GM10847 (cell line): Measurements from ENCODE around the gene HMOX1.

Experiments used
- POLR2A ChIP-seq: IDR thresholded peaks from 2 replicates; pipeline ENCODE4 v1.6.1; 2011; ENCODE audit not compliant: insufficient read length; ENCODE audit errors: extremely low read depth

HMOX1 gene

DNA sequence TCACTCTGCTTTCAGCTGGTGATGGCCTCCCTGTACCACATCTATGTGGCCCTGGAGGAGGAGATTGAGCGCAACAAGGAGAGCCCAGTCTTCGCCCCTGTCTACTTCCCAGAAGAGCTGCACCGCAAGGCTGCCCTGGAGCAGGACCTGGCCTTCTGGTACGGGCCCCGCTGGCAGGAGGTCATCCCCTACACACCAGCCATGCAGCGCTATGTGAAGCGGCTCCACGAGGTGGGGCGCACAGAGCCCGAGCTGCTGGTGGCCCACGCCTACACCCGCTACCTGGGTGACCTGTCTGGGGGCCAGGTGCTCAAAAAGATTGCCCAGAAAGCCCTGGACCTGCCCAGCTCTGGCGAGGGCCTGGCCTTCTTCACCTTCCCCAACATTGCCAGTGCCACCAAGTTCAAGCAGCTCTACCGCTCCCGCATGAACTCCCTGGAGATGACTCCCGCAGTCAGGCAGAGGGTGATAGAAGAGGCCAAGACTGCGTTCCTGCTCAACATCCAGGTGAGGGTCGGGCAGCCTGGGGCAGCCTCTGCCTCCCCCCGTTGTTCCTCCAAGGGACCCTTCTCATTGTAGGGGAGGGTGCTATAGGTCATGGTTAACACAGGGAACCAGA lies 5.9 kb downstream of the HMOX1 start:
- no peak for TF ChIP-seq POLR2A

DNA sequence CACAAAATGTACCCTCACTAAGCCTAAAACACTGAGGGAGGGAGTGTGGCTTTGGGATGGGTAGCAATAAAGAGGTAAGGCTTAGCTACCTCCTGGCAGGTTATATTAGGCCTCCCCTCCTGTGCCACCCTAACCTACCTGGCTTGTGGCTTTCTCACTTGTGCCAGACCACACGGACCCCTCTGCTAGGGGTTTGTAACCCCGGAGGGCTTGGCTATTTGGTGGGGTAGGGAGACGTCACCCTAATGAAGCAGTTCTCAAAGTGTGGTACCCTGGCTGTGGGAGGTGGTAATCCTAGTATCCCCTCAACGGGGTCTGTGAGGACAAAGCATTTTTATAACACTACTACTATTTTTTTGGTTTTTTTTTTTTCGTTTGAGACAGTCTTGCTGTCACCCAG lies 10.0 kb downstream of the HMOX1 start:
- TF ChIP-seq POLR2A: no peak

GRCh38 chr22:35392357-35392756 lies 11.5 kb downstream of the HMOX1 start:
- no peak for TF ChIP-seq POLR2A

- no peak for TF ChIP-seq POLR2A
Measured at GRCh38 chr22:35393116-35394010, 12.5 kb downstream of the HMOX1 start.

GRCh38 chr22:35394011-35394312 lies 13.1 kb downstream of the HMOX1 start:
- TF ChIP-seq POLR2A: no peak

GRCh38 chr22:35394810-35395563 lies 14.1 kb downstream of the HMOX1 start:
- no peak for TF ChIP-seq POLR2A

GRCh38 chr22:35397095-35397904 lies 16.4 kb downstream of the HMOX1 start:
- TF ChIP-seq POLR2A: no peak

DNA sequence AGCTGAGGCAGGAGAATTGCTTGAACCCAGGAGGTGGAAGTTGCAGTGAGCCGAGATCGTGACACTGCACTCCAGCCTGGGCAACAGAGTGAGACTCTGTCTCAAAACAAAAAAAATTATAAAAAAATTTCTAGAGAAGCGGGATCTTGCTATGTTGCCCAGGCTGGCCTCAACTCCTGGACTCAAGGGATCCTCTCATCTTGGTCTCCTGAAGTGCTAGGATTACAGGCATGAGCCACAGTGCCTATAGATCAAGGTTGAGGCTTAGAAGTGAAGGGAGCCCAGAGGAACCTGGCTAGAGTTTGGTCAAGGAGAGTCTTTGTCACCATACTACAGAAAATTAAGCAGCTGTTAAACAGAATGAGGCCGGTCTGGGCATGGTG lies 17.7 kb downstream of the HMOX1 start:
- TF ChIP-seq POLR2A: no peak

GRCh38 chr22:35399114-35399677 lies 18.3 kb downstream of the HMOX1 start:
- TF ChIP-seq POLR2A: no peak

GRCh38 chr22:35399678-35400500 lies 19.0 kb downstream of the HMOX1 start, which contains the start of gene MCM5:
TSS of gene MCM5 (plus strand) at chr22:35400140. CDS start at chr22:35400439, 299 bp downstream.
- TF ChIP-seq POLR2A: peak; percentile 49

DNA sequence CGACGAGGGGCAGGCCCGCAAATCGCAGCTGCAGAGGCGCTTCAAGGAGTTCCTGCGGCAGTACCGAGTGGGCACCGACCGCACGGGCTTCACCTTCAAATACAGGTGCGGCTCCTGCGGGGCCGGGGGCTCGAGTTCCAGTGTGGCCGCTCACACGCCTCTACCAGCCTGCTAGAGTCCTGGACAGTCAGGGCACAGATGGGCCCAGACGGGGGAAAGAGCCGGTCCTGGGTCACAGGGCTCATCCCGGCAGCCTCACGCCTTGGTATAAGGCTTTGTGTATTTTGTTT lies 19.6 kb downstream of the HMOX1 start:
- no peak for TF ChIP-seq POLR2A

DNA sequence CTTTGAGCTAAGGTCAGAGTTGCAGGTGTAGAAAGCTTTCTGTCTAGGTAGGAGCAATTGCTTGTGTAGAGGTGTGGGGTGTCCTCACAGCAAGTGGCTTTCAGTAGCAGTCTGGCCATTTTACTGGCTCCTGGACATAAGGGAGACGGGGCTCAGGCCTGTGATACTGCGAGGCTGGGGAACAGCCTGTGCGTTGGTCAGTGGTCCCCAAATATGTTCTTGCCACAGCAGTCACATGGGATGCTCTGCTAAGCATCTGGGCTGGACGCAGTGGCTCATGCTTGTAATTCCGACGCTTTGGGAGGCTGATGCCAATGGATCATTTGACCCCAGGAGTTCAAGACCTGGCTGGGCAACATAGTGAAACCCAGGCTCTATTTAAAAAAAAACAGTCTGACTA lies 21.0 kb downstream of the HMOX1 start:
- no peak for TF ChIP-seq POLR2A

DNA sequence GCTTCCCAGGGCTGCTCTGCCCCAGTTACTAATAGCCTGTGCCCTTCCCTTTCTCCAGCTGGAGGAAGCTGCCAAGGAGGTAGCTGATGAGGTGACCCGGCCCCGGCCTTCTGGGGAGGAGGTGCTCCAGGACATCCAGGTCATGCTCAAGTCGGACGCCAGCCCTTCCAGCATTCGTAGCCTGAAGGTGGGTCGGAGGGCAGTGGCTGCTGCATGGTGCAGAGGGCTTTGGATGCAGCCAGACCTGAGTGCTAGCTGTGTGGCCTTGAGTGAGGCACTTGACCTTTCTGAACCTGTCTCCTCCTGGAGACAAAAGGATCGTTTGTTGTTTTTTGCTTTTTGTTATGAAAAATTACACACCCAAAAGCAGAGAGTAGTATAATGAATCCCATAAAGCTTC lies 22.5 kb downstream of the HMOX1 start:
- TF ChIP-seq POLR2A: no peak

GRCh38 chr22:35404176-35404575 lies 23.3 kb downstream of the HMOX1 start:
- TF ChIP-seq POLR2A: no peak
